Lower lobe of right lung (tissue), 2 donors: ENCODE data around the gene TNFRSF9. TPM values are rescaled to one million over a fixed set of nuclear protein-coding genes. Genes with fewer than 3 reads are reported as not detected.

Experiments used
- ATAC-seq, 2 donors: fragments of 200-7000 bp; cut with Tn5 transposase; one replicate each; pipeline ENCODE4 v1.9.1; 2020 to 2022; ENCODE audit warnings: mild to moderate bottlenecking in 2 of 2, moderate library complexity in 2 of 2
- DNase-seq: peaks from one replicate; pipeline ENCODE4 v3.0.0-alpha.2; 2020
- H3K27ac ChIP-seq: fragments of 200-600 bp; one replicate; pipeline ENCODE4 v1.8.0; 2022
- H3K27me3 ChIP-seq: fragments of 200-600 bp; one replicate; pipeline ENCODE4 v1.8.0; 2022; ENCODE audit warnings: low read depth
- H3K36me3 ChIP-seq: fragments of 200-600 bp; one replicate; pipeline ENCODE4 v1.8.0; 2022; ENCODE audit warnings: mild to moderate bottlenecking
- H3K4me1 ChIP-seq: fragments of 200-600 bp; one replicate; pipeline ENCODE4 v1.8.0; 2022
- H3K4me3 ChIP-seq: fragments of 200-600 bp; one replicate; pipeline ENCODE4 v1.8.0; 2022; ENCODE audit warnings: mild to moderate bottlenecking
- H3K9me3 ChIP-seq: fragments of 200-600 bp; one replicate; pipeline ENCODE4 v1.8.0; 2022
- intact Hi-C: fragments of 100-400 bp; cut with DNase I; formaldehyde crosslinking; loops from one replicate; pipeline ENCODE4 v1.11.0; 2022
- total RNA-seq: library from RNA; stranded (reverse); fragmentation: NEBNext Ultra II Directional; extraction: Animal tissue kit (Norgen Biotek cat#: 25700); gene quantifications from one replicate; pipeline ENCODE4 v1.2.1, GENCODE V29; 2021
- TF ChIP-seq, protein P1 (sequence below): fragments of 200-600 bp; IDR thresholded peaks from one replicate; pipeline ENCODE4 v1.8.0; 2022; ENCODE audit warnings: antibody characterized with exemption, mild to moderate bottlenecking
- donor health status: DM: no; HTN: yes; CAD: no; lungs with severe emphysema.

TNFRSF9 gene
- total RNA-seq, 1 donor from 2014 or later = 0.47 TPM

GRCh38 chr1:7865978-7866377, 74.7 kb downstream of the TNFRSF9 start:
- TF ChIP-seq, protein P1, sequence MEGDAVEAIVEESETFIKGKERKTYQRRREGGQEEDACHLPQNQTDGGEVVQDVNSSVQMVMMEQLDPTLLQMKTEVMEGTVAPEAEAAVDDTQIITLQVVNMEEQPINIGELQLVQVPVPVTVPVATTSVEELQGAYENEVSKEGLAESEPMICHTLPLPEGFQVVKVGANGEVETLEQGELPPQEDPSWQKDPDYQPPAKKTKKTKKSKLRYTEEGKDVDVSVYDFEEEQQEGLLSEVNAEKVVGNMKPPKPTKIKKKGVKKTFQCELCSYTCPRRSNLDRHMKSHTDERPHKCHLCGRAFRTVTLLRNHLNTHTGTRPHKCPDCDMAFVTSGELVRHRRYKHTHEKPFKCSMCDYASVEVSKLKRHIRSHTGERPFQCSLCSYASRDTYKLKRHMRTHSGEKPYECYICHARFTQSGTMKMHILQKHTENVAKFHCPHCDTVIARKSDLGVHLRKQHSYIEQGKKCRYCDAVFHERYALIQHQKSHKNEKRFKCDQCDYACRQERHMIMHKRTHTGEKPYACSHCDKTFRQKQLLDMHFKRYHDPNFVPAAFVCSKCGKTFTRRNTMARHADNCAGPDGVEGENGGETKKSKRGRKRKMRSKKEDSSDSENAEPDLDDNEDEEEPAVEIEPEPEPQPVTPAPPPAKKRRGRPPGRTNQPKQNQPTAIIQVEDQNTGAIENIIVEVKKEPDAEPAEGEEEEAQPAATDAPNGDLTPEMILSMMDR = no peak
- H3K9me3 ChIP-seq = no peaks in the 10 kb centered on the region
- H3K27ac ChIP-seq = no peak overlapping the region
- ATAC-seq = no peak
- no peaks in the 10 kb centered on the region for H3K27me3 ChIP-seq
- intact Hi-C loops = no loop called here
- no peaks in the 10 kb centered on the region for H3K4me1 ChIP-seq
- H3K36me3 ChIP-seq = no peaks in the 10 kb centered on the region
- no peak for DNase-seq
- no peak overlapping the region for H3K4me3 ChIP-seq

Other genes with a start within 250 kb of the TNFRSF9 start
- 135 TPM for gene VAMP3, start 169.5 kb downstream of the TNFRSF9 start, total RNA-seq
- gene PER3, start 156.5 kb downstream of the TNFRSF9 start, total RNA-seq = 35.6 TPM
- not detected for gene UTS2, start 87.8 kb downstream of the TNFRSF9 start, total RNA-seq
- 187 TPM for gene PARK7, start 20.9 kb upstream of the TNFRSF9 start, total RNA-seq
- gene ERRFI1, start 85.5 kb upstream of the TNFRSF9 start, total RNA-seq = 65.1 TPM